ENCODE data around the gene CAD. TPM values are rescaled to one million over a fixed set of nuclear protein-coding genes. Genes with fewer than 3 reads are reported as not detected.

Gene CAD
- total and polyA plus RNA-seq, 9 of the 15 experiments (the other 6 are each of a cell fraction or from before 2014, with no cell fraction given), result 7.5 to 126 (median 33.7) TPM

DNA sequence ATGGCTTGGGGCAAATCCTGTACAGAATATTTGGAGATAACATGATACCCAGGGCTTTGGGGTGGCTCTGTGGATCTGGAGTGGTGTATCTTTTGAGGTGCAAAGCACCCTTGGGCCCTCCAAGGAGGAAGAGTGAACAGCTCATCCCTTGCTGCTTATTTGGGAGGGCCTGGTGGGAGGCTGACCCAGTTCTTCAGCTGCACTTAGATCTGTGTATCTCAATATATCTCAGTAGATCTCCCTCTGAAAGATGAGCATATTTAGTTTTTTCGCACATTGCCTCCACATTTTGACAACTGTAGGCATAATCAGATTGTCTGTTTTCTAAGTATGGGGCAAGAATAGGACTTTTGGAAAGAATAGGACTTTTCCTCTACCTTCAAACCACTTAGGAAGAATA, 67.8 kb downstream of the CAD start (continued):
- no peak for TF ChIP-seq ZNF41 (CRISPR knock-in tag; conservative IDR thresholded peaks at IDR 0.05)

DNA sequence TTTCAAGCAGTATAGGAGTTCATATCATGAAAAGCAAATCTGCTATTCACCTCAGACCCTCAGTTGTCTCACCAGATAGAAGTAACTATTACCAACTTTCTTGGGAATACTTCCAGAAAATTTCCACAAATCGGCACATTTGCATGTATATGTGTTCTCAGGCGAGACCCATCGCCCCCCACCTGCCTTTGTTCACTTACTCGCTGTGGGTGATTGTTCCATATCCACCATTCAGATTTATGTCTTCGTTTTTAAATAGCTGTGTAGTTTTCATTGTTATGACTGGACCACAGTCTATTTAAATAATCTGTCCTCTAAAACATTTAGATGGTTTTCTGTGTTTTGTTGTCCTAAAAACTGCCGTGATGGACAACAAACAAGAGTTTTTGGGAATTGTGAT, 68.3 kb downstream of the CAD start:
- no peak for DNase-seq (ENCODE audit: extremely low read depth in 1 of 4, low spot score in 3 of 4)
- FAIRE-seq, result no peak
- Histone ChIP-seq H3K36me3 (ENCODE audit: control insufficient read depth, insufficient read depth, low read length) (no peaks in the 10 kb centered on the region), H3K79me2 (ENCODE audit: control insufficient read depth, insufficient read depth, low read length) (no peaks in the 10 kb centered on the region), H4K20me1 (replicated peaks; ENCODE audit: control insufficient read depth, insufficient read depth, low read length) (no peaks in the 10 kb centered on the region), H3K4me3 (no peak overlapping the region), H3K4me1 (replicated peaks in 1 of 2; ENCODE audit: control insufficient read depth in 2 of 2, insufficient read depth in 2 of 2, low read length in 2 of 2) (peaks cover 6 to 12% of the 10 kb centered on the region in 2 experiments), H3K9ac (ENCODE audit: insufficient read depth in 1 of 2, low read depth in 2 of 2, low read length in 2 of 2) (no peak overlapping the region), H3K4me2 (ENCODE audit: insufficient read depth, low read length) (no peak overlapping the region), H3K27me3 (ENCODE audit: control insufficient read depth in 2 of 2, insufficient read depth in 2 of 2, low read length in 2 of 2) (no peaks in the 10 kb centered on the region), H3K27ac (ENCODE audit: extremely low read depth, low read depth, low read length) (no peak overlapping the region), H2AFZ (ENCODE audit: low read depth, low read length) (no peak overlapping the region), H3K9me1 (ENCODE audit: control insufficient read depth, insufficient read depth, low read length) (no peaks in the 10 kb centered on the region), H3K9me3 (replicated peaks; ENCODE audit: control insufficient read depth, insufficient read depth, low read depth, low read length) (no peaks in the 10 kb centered on the region)
- no TSS peak for BruUV-seq (replicated peaks)
- in situ Hi-C loops (cut with MboI), result loop anchor here (5.0 kb wide), 1 partner anchor 48 kb away; no protein-coding TSS in a partner anchor
- intact Hi-C loops (cut with micrococcal nuclease), result loop anchor here (10.0 kb wide), 1 partner anchor 441 kb away; the partner anchor contains the start of gene DPYSL5
- ChIA-PET CTCF (ENCODE audit: low intra/inter-chr PET ratio) (interaction anchor here (0.6 kb wide), 1 partner anchor 9 kb away, joined by 4 read pairs; no protein-coding TSS in a partner anchor), POLR2A (interaction anchor here (1.0 to 1.7 kb wide), 2 partner anchors 14 to 22 kb away, joined by 3 to 5 read pairs; no protein-coding TSS in a partner anchor)
- TF ChIP-seq, protein P1, sequence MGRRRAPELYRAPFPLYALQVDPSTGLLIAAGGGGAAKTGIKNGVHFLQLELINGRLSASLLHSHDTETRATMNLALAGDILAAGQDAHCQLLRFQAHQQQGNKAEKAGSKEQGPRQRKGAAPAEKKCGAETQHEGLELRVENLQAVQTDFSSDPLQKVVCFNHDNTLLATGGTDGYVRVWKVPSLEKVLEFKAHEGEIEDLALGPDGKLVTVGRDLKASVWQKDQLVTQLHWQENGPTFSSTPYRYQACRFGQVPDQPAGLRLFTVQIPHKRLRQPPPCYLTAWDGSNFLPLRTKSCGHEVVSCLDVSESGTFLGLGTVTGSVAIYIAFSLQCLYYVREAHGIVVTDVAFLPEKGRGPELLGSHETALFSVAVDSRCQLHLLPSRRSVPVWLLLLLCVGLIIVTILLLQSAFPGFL (CRISPR knock-in tag; IDR thresholded peaks at IDR 0.05), result no peak
- TF ChIP-seq, protein P2, sequence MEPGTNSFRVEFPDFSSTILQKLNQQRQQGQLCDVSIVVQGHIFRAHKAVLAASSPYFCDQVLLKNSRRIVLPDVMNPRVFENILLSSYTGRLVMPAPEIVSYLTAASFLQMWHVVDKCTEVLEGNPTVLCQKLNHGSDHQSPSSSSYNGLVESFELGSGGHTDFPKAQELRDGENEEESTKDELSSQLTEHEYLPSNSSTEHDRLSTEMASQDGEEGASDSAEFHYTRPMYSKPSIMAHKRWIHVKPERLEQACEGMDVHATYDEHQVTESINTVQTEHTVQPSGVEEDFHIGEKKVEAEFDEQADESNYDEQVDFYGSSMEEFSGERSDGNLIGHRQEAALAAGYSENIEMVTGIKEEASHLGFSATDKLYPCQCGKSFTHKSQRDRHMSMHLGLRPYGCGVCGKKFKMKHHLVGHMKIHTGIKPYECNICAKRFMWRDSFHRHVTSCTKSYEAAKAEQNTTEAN (CRISPR knock-in tag; IDR thresholded peaks at IDR 0.05), result no peak
- TF ChIP-seq PTBP1 (IDR thresholded peaks at IDR 0.05; ENCODE audit: low read depth, low read length) (no peak), KAT2B (IDR thresholded peaks at IDR 0.05; ENCODE audit: low read depth, low read length) (no peak), KLF10 (CRISPR knock-in tag; IDR thresholded peaks at IDR 0.05) (no peak), PPARD (CRISPR knock-in tag; IDR thresholded peaks at IDR 0.05) (no peak), SRSF3 (IDR thresholded peaks at IDR 0.05; ENCODE audit: insufficient read depth, low read length) (no peak), ATF7 (IDR thresholded peaks at IDR 0.05) (no peak), LARP7 (IDR thresholded peaks at IDR 0.05) (no peak)
- TF ChIP-seq, protein P3, sequence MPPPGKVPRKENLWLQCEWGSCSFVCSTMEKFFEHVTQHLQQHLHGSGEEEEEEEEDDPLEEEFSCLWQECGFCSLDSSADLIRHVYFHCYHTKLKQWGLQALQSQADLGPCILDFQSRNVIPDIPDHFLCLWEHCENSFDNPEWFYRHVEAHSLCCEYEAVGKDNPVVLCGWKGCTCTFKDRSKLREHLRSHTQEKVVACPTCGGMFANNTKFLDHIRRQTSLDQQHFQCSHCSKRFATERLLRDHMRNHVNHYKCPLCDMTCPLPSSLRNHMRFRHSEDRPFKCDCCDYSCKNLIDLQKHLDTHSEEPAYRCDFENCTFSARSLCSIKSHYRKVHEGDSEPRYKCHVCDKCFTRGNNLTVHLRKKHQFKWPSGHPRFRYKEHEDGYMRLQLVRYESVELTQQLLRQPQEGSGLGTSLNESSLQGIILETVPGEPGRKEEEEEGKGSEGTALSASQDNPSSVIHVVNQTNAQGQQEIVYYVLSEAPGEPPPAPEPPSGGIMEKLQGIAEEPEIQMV (tag; conservative IDR thresholded peaks at IDR 0.05; ENCODE audit: low read depth), result no peak
- TF ChIP-seq, protein P4, sequence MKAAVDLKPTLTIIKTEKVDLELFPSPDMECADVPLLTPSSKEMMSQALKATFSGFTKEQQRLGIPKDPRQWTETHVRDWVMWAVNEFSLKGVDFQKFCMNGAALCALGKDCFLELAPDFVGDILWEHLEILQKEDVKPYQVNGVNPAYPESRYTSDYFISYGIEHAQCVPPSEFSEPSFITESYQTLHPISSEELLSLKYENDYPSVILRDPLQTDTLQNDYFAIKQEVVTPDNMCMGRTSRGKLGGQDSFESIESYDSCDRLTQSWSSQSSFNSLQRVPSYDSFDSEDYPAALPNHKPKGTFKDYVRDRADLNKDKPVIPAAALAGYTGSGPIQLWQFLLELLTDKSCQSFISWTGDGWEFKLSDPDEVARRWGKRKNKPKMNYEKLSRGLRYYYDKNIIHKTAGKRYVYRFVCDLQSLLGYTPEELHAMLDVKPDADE (conservative IDR thresholded peaks at IDR 0.05; ENCODE audit: control insufficient read depth, low read depth, low read length), result no peak
- 19% methylated on average over 6 of the region's 6 CpGs for WGBS (ENCODE audit: insufficient coverage, low coverage, missing lambda C conversion rate)
- ATAC-seq, result no peak
